ENCODE results near the gene KBTBD4.
"Not testable (repeated sequence)": the region's sequence is repeated elsewhere in the genome, so short reads cannot be mapped to it uniquely, and the experiment has no call there.

The KBTBD4 gene

DNA sequence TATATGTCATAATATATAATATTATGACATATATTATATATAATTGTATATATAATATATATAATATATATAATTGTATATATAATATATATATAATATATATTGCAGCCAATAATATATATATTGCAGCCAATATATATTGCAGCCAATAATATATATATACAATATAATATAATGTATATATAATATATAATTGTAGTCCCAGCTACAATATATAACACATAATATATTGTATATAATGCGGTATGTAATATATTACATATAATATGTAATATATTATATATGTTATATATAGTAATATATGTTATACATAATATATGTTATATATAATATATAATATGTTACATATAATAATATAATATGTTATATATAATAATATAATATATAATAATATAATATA is 20.1 kb downstream of the KBTBD4 start:
- DNase-seq, result no peak

DNA sequence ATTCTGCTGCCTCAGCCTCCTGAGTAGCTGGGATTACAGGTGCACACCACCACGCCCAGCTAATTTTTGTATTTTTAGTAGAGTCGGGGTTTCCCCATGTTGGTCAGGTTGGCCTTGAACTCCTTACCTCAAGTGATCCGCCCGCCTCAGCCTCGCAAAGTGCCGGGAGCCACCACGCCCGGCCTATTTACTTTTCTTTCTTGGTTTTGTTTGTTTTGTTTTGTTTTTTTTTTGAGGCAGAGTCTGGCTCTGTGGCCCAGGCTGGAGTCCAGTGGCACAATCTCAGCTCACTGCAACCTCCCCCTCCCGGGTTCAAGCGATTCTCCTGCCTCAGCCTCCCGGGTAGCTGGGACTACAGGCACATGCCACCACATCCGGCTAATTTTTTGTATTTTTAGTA is 21.8 kb downstream of the KBTBD4 start:
- DNase-seq, result not testable (repeated sequence)

DNA sequence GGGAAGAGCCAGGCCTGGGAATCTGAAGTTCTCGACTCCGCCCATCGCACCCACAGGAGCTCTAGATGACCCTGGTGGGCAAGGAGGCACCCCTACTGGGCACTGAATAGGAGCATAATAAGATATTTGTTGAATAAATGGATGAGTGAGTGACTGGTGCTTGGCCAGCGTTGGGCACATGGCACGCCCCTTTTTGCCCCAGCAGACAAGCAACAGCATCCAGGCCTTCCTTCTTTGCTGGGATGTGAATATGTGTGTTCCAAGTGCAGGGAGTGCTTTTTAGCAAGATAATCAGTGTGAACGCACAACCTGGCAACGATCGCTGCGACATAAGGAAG is 25.4 kb downstream of the KBTBD4 start:
- DNase-seq, result no peak

DNA sequence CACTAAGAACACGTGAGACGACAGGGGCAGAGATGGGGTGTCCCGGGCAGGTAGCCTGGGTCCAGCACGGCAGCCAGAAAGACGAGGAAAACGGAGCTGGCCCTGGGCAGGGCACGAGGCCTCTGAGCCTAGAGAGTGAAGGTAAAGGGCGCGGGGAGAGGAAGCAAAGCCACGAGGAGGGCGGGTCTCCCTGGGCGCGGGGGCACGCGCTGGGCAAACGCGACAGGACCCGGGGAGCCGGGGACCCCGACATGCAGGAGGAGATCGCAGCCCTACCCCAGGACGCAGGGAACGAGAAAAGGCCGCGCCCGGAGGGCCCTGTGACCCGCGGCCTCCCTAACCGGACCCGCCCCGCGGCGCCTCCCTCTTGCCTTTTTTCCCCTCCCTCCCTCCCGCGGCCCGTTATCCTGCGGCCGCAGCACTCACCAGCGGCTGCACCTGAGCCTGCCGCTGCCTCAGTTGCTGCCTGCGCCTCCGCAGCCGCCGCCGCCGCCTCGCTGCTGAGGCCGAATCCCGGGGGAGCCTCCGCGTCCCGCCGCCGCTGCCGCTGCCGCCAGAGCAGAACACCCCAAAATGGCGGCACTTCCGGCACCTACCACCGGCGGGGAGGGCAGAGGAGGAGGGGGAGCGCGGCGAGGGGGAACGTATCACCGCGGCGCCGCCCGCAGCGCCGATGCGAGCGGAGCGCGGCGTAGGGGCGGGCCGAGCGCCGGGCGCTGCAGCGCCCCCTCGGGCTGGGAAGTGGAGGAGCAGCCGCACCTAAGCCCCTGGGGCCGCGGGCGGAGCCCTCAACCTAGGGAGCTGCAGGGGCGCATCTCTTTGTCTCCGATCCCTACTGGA is 26.0 kb downstream of the KBTBD4 start, which contains the start of gene CELF1:
CELF1 (minus strand) TSS at position 567 of the 840 bp plus-strand sequence. CDS start 53,609 bp downstream, outside the sequence.
- peak; percentile 85 for DNase-seq

DNA sequence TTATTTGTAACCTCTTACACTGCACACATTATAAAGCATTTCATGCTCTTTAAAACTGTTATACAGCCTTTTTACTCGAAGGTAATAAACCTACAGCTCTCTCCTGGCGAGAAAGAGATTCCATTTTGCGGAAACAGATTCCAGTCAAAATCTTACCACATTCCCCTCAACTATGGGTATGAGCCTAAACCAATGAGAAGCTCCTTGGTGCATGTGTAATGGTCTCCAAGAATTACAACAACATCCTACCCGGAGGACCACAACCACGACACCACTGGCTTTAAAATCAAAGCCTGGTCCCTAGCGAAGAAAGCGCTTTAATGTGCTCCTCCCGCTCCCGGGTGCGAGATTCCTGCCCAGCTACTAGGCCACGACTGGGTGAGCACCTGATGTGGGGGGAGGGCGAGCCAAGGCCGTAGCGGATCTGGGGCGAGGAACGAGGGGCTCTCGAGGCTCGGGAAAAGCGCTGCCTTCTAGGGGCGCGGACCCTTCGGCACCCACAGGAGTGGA is 26.7 kb downstream of the KBTBD4 start:
- no peak for DNase-seq

GRCh38 chr11:47551086-47551485 is 27.7 kb downstream of the KBTBD4 start:
- peak; percentile 4 for DNase-seq

DNA sequence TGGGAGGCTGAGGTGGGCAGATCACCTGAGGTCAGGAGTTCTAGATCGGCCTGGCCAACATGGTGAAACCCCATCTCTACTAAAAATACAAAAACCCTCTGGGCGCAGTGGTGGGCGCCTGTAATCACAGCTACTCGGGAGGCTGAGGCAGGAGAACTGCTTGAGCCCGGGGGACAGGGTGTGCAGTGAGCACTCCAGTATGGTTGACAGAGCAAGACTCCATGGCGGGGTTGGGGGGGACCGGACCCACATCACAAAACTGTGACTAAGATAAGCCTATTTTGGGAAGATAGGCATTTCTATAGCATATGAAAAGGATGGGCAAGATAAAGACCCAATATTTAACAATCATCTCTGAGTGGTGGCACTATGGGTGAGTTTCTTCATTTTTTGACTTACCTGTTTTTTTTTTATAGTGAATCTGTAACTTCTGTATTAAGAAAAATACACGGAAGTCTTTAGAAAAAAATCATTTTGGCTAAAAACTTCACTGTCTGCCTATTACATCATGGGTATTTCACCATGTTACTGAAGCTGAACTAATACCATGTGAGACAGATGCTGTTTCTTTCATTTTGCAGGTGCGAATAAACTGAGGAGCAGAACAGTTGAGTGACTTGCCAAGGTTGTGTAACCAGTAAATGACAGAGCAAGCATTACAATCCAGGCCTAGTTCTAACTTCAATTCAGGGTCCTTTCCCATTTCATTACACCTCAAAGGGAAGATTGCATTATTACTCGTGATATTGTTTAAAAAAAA is 28.3 kb downstream of the KBTBD4 start:
- no peak for DNase-seq

DNA sequence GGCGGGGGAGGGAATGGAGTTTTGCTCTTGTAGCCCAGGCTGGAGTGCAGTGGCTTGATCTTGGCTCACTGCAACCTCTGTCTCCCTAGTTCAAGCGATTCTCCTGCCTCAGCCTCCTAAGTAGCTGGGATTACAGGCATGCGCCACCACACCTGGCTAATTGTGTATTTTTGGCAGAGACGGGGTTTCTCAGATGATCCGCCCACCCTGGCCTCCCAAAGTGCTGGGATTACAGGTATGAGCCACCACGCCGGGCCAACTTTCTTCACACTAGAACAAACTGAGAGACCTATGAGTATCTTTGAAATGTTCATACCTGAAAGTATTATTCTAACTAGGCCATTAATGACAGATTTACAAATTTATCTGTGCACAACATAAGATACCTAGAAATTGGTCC is 32.5 kb downstream of the KBTBD4 start:
- not testable (repeated sequence) for DNase-seq

DNA sequence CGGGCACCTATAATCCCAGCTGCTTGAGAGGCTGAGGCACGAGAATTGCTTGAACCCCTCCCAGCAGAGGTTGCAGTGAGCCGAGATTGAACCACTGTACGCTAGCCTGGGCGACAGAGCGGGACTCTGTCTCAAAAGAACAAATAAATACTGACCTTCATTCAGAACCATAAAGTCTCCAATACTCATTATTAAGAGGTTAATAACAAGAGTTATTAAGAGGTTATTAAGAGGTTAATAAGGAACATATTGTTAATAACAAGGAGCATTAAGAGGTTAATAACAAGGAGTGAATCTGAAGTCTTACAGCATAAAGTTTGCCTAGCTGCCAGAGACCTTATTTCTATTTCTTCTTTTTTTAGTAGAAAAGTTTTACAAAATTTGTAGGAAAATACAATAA is 33.5 kb downstream of the KBTBD4 start:
- DNase-seq, result no peak

- no peak for DNase-seq
These were observed 37.7 kb downstream of the KBTBD4 start for GRCh38 chr11:47541070-47541469.

DNA sequence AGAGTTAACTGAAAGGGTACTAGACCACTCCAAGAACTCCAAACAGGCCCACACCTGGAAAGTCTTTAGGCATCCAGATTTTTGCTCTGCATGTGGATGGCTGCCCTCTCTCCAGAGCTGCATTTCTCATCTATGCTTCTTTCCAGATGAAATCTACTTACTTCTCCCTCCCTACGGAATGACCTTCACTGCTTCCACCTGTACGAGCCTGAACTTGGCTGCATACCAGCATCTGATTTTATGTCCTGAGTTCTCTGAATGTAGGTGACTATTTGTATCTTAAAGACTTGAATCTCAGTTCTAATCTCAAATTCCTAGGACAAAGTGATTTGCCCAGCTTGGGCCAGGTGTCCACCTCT is 39.1 kb downstream of the KBTBD4 start:
- DNase-seq, result no peak

DNA sequence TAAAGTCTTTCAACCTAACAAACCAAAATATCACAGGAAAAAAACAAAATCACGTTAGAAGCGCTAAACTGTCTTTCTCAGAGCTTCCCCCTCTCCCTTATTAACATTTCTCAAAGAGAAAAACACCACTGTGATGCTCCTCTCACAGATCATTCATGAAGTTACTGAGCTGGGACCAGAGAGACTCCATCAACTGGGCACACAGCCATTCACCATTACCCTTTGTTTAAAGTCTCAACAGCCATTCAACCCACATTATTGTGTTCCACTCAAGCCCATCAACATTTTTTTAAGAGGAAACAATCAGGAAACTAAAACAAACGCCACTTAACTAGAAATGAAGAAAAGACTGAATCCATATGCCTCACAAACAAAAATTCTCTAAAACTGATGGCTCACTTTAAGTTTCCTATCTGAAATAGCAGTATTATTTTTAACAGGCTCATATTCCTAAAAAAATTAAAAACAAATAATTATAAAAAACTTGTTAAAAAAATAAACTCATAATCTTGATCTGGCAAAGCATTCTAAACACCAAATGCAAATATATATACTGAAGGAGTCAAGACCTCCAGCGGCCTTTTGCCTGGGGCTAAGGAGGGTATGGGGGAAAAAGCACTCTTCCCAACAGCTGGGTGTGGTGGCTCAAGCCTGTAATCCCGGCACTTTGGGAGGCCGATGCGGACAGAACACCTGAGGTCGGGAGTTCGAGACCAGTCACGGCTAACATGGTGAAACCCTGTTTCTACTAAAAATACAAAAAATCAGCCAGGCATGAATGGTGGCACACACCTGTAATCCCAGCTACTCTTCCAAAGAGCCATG is 39.8 kb downstream of the KBTBD4 start:
- DNase-seq, result no peak

DNA sequence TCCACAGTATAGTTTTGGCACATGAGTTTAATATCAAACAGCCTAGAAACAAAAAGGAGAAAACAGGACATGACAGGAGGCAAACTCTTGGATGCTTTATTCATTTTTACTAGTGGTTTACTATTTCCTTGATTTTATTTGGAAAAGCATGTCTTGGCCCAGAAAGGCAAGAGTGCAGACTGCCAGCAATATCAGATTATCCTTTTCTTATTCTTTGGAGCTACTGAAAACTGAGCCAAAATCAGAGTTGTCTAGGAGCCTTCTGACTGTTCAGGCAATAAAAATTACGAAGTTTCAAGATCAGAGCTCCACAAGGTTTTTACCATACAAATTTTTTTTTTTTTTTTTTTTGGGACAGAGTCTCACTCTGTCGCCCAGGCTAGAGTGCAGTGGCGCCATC is 41.9 kb downstream of the KBTBD4 start:
- DNase-seq, result no peak

GRCh38 chr11:47534704-47535251 is 44.0 kb downstream of the KBTBD4 start:
- DNase-seq, result no peak

DNA sequence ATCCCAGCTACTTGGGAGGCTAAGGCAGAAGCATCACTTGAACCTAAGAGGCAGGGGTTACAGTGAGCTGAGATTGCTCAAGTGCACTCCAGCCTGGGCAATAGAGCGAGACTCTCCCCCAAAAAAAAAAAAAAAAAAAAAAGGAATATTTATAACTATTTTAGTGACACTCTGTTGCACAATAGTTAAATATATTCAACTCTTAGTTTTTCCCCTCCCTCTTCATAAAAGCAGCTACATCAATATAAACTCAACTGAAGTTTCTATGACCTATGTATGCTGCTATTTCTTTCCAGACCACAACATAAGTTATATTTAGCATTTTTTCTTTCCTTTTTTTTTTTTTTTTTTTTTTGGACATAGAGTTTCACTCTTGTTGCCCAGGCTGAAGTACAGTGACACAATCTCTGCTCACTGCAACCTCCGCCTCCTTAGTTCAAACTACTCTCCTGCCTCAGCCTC is 45.0 kb downstream of the KBTBD4 start:
- no peak for DNase-seq

- no peak for DNase-seq
These were observed 46.1 kb downstream of the KBTBD4 start for GRCh38 chr11:47532597-47533213.

DNA sequence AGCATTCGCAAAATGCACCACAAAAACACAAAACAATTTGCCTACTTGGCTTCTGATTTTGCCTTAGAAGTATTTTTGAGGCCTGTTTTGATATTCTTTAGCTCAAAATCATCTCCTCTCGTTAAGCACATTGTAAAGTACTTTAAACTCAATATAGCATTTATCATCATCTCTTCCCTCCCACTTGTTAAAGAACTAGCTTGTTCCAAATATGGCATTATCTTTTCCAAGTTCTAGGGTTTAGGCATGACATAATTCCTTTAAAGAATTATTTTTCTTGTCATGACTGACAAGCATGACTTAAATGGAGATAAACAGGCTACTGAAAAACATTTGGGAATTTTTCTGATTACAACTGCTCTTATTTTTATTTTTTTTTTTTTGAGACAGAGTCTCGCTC is 47.1 kb downstream of the KBTBD4 start:
- no peak for DNase-seq

GRCh38 chr11:47530721-47531120 is 48.0 kb downstream of the KBTBD4 start:
- DNase-seq, result not testable (repeated sequence)

GRCh38 chr11:47529951-47530350 is 48.8 kb downstream of the KBTBD4 start:
- no peak for DNase-seq

GRCh38 chr11:47527186-47527585 is 51.6 kb downstream of the KBTBD4 start:
- DNase-seq, result no peak

DNA sequence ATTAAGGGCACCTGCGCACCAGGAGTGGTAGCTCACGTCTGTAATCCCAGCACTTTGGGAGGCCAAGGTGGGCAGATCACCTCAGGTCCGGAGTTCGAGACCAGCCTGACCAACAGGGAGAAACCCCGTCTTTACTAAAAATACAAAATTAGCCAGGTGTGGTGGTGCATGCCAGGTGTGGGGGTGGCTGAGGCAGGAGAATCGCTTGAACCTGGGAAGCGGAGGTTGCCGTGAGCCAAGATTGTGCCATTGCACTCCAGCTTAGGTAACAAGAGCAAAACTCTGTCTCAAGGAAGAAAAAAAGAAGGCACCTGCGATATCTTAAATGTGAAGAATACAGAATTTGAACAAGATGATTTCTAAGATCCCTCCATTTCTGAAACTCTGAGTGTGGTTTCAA is 52.7 kb downstream of the KBTBD4 start:
- DNase-seq, result not testable (repeated sequence)

DNA sequence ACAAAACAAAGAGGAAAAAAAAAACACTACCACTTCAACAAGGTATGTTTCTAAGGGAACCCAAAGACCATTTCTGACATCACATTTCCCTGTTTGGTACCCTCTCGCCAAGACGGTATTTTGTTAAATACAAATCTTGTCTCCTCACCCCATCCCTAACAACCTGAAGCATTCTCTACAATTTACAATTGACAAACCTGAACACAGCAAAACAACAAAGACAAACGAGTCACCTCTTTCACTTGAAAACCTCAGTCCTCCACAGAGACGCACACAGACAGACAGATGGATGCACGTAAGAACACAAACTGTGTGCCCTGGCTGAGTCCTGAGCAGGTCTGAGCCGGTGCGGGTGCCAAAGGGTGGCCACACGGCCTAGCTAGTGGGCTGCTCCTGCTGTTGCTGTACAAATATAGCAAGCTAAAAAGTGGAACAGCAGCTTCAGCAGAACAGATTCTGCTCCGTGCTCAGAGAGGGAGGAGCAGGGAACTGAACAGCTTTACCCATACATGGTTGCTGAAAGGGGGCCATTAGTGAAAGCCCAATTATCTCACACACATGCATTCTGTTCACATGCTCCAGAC is 54.4 kb downstream of the KBTBD4 start:
- DNase-seq, result peak; percentile 62

All from NCI-H1694 treated with DMSO at 0.1 percent for 48 hours (cell line).